Activated CD8-positive, alpha-beta T cell treated with anti-CD3 and anti-CD28 coated beads for 36 hours (primary cell): ENCODE measurements around the gene RPL38. TPM values are rescaled to one million over a fixed set of nuclear protein-coding genes. Genes with fewer than 3 reads are reported as not detected.

Experiments used
- ATAC-seq: fragments of 200-7000 bp; cut with Tn5 transposase; one replicate; pipeline ENCODE4 v1.10.0; 2021; ENCODE audit warnings: mild to moderate bottlenecking, moderate library complexity
- CTCF ChIA-PET: fragments of 350-600 bp; sonication (Branson Sonifier 250); formaldehyde crosslinking; loops from one replicate; lab custom pipeline; 2021; ENCODE audit warnings: antibody characterized with exemption; lab: Charles Lee
- POLR2A ChIA-PET: fragments of 350-600 bp; sonication (Branson Sonifier 250); formaldehyde crosslinking; loops from one replicate; lab custom pipeline; 2021; ENCODE audit warnings: antibody characterized with exemption; lab: Charles Lee
- DNase-seq: peaks from one replicate; pipeline ENCODE4 v3.0.0-alpha.2; 2020
- H3K27ac Mint-ChIP-seq: one replicate; pipeline ENCODE4 v1.8.0; 2021; ENCODE audit warnings: mild to moderate bottlenecking, mixed read lengths
- H3K27me3 Mint-ChIP-seq: one replicate; pipeline ENCODE4 v1.8.0; 2021; ENCODE audit warnings: mixed read lengths
- H3K36me3 Mint-ChIP-seq: one replicate; pipeline ENCODE4 v1.8.0; 2021; ENCODE audit warnings: low read depth, mixed read lengths
- H3K4me1 Mint-ChIP-seq: one replicate; pipeline ENCODE4 v1.8.0; 2021; ENCODE audit warnings: low read depth, mixed read lengths
- H3K4me3 Mint-ChIP-seq: one replicate; pipeline ENCODE4 v1.8.0; 2021; ENCODE audit warnings: mild to moderate bottlenecking, moderate library complexity, mixed read lengths
- H3K9me3 Mint-ChIP-seq: one replicate; pipeline ENCODE4 v1.8.0; 2021; ENCODE audit warnings: mixed read lengths
- intact Hi-C: fragments of 100-400 bp; cut with micrococcal nuclease; formaldehyde crosslinking; loops from one replicate; pipeline ENCODE4 v1.10.0; 2022
- total RNA-seq, 2 experiments: library from RNA; stranded (reverse); gene quantifications; one replicate each; pipeline ENCODE4 v1.2.3, GENCODE V29; 2021
- TF ChIP-seq, protein P1 (sequence below): fragments of 200-600 bp; IDR thresholded peaks from one replicate; pipeline ENCODE4 v1.8.0; 2022; ENCODE audit warnings: antibody characterized with exemption, mild to moderate bottlenecking

Gene RPL38
- total RNA-seq, 2 experiments from 2014 or later: 1,500 to 1,574 TPM

DNA sequence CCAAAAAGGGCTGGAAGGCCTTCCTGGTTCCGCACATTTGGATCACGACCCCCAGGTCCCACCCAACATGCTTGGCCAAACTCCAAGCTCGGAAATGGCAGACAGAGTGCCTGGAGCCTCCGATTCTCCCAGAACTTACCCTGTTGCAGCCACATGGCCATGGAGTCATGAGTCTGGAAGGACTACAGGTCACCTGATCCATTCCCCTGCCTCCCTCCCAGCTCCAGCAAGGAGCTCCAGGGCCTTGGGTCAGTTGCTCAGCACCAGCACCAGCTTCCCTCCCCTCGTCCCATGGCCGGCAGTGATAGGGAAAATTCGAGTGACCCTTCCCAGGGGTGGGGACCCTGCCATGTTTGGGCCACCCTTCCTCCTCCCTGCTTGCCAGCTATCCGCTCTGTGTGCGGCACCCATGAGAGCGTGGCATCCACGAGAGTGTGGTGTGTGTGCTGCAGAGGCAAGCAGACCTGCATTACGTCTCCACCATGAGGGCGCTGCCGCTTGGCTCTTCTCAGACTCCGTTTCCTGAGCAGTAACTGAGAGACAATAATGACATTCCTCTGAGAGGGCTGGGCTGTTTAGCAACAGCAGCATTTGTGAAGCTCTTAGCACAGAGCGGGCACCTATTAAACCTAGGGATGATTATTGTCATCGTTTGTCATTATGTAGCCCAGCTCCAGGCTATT, 21.3 kb upstream of the RPL38 start:
- Mint-ChIP-seq H3K9me3 (no peaks in the 10 kb centered on the region), H3K4me1 (no peaks in the 10 kb centered on the region), H3K27me3 (peaks cover 10% of the 10 kb centered on the region), H3K4me3 (no peak overlapping the region), H3K27ac (no peak overlapping the region), H3K36me3 (no peaks in the 10 kb centered on the region)
- POLR2A ChIA-PET: no interaction called here
- TF ChIP-seq, protein P1, sequence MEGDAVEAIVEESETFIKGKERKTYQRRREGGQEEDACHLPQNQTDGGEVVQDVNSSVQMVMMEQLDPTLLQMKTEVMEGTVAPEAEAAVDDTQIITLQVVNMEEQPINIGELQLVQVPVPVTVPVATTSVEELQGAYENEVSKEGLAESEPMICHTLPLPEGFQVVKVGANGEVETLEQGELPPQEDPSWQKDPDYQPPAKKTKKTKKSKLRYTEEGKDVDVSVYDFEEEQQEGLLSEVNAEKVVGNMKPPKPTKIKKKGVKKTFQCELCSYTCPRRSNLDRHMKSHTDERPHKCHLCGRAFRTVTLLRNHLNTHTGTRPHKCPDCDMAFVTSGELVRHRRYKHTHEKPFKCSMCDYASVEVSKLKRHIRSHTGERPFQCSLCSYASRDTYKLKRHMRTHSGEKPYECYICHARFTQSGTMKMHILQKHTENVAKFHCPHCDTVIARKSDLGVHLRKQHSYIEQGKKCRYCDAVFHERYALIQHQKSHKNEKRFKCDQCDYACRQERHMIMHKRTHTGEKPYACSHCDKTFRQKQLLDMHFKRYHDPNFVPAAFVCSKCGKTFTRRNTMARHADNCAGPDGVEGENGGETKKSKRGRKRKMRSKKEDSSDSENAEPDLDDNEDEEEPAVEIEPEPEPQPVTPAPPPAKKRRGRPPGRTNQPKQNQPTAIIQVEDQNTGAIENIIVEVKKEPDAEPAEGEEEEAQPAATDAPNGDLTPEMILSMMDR: no peak
- CTCF ChIA-PET: interaction anchor here (1.0 to 3.0 kb wide), 2 partner anchors 17 to 92 kb away, joined by 3 to 10 read pairs; no protein-coding TSS in a partner anchor
- no peak for ATAC-seq
- intact Hi-C loops: no loop called here
- DNase-seq: no peak

- Mint-ChIP-seq H3K27ac (no peak overlapping the region), H3K4me3 (no peak overlapping the region), H3K27me3 (peaks cover 12% of the 10 kb centered on the region), H3K9me3 (no peaks in the 10 kb centered on the region), H3K36me3 (no peaks in the 10 kb centered on the region), H3K4me1 (no peaks in the 10 kb centered on the region)
- TF ChIP-seq, protein P1: no peak
- POLR2A ChIA-PET: no interaction called here
- ATAC-seq (no peak), DNase-seq (no peak)
- CTCF ChIA-PET: no interaction called here
- intact Hi-C loops: no loop called here
Measured at GRCh38 chr17:74183411-74183810, 20.1 kb upstream of the RPL38 start.

DNA sequence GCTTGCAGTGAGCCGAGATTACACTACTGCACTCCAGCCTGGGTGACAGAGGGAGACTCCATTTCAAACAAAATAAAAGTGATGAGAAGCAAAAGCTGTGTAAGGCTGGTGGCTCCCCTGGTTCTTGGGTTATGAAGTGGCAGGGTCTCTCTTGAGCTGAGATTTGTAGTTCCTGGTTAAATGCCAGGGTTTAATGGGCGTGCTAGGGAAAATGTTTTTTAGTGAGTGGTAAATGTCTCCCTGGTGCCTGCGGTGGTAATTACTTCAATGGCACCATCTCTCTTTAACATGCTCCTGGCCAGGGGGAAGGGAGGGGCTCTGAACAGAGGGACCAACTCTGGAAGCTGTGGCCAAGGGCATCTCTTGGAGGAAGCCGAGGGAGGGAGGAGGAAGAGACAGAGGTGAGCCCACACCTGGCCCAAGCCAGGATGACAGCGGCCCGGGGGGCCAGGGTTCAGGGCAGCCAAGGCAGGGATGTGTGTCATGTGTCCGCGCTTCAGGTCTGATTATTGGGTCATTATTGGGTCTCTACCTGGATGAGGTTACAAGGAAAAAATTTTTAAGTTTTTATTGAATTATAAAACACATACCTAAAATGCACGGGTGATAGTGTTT, 17.8 kb upstream of the RPL38 start:
- Mint-ChIP-seq H3K27ac (no peak overlapping the region), H3K4me3 (no peak overlapping the region), H3K27me3 (peaks cover 12% of the 10 kb centered on the region), H3K36me3 (no peaks in the 10 kb centered on the region), H3K4me1 (no peaks in the 10 kb centered on the region), H3K9me3 (no peaks in the 10 kb centered on the region)
- TF ChIP-seq, protein P1: no peak
- ChIA-PET CTCF (interaction anchor here (7.1 kb wide), 1 partner anchor 14 kb away, joined by 50 read pairs; no protein-coding TSS in a partner anchor), POLR2A (no interaction called here)
- DNase-seq: no peak
- intact Hi-C loops: no loop called here
- ATAC-seq: no peak

DNA sequence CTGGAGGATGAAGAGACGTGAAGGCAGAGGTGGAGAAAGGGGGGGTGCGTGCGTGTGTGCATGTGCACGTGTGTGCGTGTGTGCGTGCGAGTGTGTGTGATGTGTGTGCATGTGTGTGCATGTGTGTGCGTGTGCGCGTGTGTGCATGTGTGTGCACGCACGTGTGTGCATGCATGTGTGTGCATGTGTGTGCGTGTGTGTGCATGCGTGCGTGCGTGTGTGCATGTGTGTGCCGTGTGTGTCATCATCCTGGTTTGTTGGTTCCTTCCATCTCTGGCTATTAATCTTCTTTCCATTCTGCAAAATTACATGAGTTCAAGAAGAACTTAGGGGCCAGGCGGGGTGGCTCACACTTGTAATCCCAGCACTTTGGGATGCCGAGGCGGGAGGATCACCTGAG, 17.0 kb upstream of the RPL38 start:
- CTCF ChIA-PET: interaction anchor here (1.4 to 7.1 kb wide), 2 partner anchors 10 to 13 kb away, joined by 5 to 50 read pairs; no protein-coding TSS in a partner anchor
- H3K4me3 Mint-ChIP-seq: no peak overlapping the region

More for the DNA sequence above, 17.0 kb upstream of the RPL38 start:
- POLR2A ChIA-PET: no interaction called here
- Mint-ChIP-seq H3K27me3 (peaks cover 12% of the 10 kb centered on the region), H3K9me3 (no peaks in the 10 kb centered on the region), H3K4me1 (no peaks in the 10 kb centered on the region), H3K36me3 (no peaks in the 10 kb centered on the region), H3K27ac (no peak overlapping the region)
- intact Hi-C loops: no loop called here
- TF ChIP-seq, protein P1: no peak
- DNase-seq (no peak), ATAC-seq (no peak)
